ENCODE measurements around the gene WDFY2.
A peak's percentile ranks its signal among the peaks of the same experiment; 100 is the strongest.

Gene WDFY2

DNA sequence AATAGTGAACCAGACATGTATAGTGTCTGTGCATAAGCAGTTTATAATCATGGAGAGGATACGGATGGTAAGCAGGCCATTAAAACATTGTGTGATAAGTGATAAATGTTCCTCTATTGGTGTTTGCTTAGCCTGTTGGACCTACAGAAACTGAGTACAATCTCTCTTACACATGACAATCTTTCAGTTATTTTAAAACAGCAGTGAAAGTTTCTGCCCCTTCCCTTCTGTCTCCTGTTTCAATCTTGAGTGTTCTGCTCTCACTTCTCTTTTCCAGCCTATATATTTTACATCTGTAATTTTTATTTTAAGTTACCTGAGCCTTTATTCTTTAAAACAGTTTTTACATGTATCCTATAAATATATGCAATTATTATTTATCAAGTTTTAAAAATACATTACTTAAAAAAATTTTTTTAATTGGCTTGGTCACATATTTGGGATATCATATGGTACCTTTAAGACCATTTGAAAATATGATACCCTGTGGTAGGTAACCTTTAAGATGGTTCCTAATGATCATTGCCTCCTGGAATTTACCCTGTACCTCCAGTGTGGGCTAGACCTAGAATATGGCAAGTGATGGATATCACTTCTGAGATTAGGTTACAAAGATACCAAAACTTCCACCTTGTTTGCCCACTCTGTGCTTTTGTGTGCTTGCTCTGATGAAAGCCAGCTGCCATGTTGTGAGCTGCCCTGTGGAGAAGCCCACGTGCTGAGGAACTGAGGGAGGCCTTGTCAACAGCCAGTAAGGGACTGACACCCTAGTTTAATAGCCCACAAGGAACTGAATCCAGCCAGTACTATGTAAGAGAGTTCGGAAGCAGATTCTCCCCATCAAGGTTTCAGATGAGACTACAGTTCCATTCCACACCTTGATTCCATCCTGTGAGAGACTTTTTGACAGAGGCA, 120.4 kb downstream of the WDFY2 start:
- no peak for DNase-seq (ENCODE audit: low spot score)
- FAIRE-seq, result no peak

DNA sequence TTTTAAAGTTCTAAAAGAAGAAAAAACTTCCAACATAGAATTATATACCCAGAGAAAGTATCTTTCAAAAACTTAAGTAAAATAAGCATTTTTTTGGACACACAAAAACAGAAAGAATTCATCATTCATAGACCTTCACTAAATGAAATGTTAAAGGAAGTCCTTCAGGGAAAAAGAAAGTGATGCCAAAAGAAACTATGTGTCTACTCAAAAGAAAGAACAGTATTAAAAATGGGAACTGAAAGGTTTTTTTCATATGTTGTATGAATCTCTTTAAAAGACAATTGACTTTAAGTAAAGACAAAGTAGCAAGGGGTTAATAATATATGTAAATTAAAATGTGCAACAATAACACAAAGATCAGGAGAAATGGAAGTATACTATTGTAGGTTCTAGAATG, 123.2 kb downstream of the WDFY2 start:
- no peak for DNase-seq (ENCODE audit: low spot score)

DNA sequence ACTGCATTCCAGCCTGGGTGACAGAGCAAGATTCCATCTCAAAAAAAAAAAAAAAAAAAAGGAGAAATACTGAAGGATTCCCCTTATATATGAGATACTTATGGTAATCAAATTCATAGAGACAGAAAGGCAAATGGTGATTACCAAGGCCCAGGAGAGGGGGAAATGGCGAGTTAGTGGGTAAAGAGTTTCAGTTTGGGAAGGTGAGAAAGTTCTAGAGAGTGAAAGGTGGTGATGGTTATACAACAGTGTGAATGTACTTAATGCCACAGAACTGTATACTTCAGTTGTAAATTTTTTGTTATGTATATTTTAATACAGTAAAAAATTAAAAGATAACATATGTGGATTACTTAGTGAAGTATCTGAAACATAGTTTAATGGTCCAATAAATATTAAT, 129.5 kb downstream of the WDFY2 start:
- FAIRE-seq (no peak), DNase-seq (ENCODE audit: low spot score) (no peak)

More for the DNA sequence above, 123.2 kb downstream of the WDFY2 start:
- FAIRE-seq, result no peak

DNA sequence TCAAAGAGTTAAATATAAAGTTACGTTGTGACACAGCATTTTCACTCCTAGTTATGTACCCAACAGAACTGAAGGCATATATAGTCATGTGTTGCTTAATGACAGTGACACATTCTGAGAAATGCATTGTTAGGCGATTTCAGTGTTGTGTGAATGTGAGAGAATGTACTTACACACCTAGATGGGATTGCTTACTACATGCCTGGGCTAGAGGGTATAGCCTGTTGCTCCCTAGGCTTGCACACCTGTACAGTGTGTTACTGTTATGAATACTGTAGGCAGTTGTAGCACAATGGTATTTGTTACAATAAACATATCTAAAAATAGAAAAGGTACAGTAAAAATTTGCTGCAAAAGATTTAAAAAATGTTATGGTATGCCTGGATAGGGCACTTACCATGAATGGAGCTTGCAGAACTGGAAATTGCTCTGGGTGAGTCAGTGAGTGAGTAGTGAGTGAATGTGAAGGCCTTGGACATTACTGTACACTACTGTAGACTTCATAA, 130.5 kb downstream of the WDFY2 start:
- peak; percentile 55 for DNase-seq (ENCODE audit: low spot score)
- FAIRE-seq, result no peak

DNA sequence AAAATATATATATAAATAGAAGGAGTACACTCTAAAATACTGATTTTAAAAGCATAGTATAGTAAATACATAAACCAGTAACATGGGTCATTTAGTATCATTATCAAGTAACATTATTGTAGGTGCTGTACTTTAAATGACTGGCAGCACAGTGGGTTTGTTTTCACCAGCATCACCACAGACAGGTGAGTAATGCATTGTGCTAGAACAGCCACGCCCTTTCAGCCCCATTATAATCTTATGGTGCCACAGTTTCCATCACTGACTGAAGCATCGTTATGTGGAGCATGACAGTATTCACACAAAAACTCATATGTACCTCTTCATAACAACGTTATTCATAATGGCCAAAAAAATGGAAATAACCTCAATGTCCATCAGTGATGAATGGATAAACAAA, 131.4 kb downstream of the WDFY2 start:
- FAIRE-seq (no peak), DNase-seq (ENCODE audit: low spot score) (no peak)

DNA sequence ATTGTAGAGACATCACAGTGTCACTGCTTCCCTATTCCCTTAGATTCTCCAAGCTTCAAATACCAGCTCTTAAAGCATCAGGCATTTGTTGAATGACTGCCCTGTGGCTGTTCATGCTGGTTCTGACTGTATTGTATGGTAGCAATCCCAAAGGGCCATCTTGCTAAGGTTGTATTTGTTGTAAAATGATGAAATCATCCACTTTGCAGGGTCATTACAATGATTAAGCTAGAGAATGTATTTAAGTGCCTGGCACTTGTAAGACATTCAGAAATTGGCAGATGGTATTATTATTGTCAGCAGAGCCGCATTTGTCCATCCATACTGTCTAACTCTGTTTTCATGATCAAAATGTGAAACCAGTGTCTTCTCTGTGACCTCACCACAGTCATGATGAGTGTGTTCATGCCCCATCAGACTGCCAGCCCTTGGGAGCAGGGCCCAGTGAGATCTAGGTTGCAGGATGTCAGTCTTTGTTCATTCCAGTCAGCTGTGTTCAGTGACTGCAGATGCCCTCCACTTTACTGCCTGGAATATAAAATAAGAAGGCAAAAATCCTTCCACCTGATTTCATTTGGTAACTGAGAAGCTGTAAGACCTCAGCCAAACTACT, 133.6 kb downstream of the WDFY2 start:
- no peak for DNase-seq (ENCODE audit: low spot score)
- no peak for FAIRE-seq

DNA sequence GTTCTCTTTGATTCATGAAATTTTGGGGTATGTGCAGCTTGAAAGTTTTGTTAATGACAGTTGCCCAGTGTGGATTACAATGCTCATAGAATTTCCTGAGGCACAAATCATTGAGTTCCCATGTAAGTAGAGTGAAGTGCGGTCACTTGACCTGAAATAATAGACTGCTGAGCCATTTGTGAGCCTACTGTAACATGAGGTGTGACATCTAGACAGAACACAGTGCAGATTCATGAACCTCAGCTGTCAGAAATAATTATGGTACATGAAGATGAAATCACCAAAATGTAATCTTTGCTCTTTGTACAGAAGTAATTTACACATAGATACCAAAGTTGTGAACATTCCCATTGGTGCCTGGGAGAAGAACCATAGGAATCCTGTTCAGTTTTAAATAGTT, 135.1 kb downstream of the WDFY2 start:
- no peak for DNase-seq (ENCODE audit: low spot score)
- no peak for FAIRE-seq

DNA sequence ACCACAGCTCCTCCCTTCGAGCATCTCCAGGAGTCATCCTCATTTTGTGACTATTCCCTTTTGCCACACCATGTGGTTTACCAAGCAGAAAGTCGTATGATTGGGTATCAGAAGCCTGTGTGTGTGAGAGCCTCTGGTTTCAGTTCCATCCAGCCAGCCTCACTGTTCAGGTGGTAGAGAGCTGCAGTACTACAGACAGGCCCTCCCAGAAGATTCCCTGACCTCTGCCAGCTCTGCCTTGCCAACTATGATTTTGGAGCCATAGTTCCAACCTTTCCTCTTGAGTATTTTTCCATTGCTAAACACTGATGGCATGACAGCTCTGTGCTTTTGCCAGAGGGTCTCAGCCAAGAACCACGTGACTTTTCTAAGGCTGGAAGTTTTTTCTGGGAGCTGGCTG, 137.2 kb downstream of the WDFY2 start:
- FAIRE-seq (no peak), DNase-seq (ENCODE audit: low spot score) (no peak)

DNA sequence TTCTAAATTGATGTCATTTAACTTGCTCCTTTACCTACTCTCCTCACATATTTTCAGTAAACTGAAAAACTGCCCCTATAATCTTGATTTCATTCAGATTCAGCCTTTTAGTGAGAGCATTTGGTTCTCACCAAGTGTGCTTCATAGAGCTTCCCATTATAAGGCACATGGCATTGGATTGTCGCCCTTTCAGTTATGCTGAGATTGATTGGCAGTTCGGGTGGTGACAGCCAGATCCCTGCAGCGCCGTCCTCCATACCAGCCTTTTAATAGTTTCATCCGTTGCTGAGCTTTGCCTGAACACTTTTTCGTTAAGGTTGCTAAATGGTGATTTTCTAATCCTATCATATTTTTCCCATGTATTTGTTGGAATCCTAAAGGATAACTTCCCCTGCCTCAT, 139.3 kb downstream of the WDFY2 start:
- DNase-seq (ENCODE audit: low spot score) (no peak), FAIRE-seq (no peak)

DNA sequence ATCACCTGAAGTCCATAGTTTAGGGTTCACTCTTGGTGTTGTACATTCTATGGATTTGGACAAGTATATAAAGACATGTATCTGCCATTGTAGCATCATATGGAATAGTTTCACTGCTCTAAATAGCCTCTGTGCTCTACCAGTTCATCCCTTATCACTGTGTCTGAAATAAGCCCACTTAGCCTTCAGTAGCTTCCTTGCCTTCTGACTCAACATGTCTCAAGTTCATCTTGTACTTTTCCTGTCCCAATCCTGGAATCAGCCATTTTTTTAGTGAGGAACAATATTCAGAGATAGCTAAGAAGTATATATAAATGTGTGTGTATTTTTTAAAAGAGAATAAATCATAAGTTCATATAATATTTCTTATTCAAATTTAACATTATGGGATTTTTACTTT, 140.5 kb downstream of the WDFY2 start:
- FAIRE-seq (no peak), DNase-seq (ENCODE audit: low spot score) (no peak)

DNA sequence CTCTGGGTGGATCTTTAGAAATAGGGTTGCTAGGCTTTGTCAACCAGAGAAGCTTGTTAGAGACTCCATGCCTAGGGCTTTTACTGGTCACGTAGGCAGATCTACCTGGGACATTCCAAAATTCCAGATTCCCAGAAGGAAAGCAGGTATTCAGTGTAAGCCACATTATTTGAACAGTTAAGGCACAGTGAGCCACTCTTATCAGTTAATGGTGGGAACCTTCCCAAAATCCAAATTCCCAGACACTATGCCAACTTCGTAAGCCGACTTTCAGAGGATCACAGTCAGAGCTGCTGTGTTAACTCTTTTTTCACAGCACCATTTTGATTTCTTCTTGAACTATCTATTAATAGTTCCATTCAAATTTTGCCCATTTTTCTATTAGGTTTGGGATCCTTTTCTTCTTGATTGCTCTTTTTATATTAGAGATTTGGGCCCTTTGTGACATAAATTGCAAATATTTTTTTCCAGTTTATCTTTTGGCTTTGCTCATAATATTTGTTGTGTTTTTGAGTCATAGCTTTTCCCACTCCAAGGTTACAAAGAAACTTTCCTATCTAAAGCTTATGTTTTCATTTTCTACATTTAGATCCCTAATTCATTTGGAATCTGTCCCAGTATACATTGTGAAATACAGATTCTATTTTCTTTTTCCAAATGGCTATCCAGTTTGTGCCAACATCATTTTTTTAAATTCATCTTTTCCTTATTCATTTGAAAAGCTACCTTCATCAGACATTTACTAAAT, 142.4 kb downstream of the WDFY2 start:
- FAIRE-seq (no peak), DNase-seq (ENCODE audit: low spot score) (no peak)

DNA sequence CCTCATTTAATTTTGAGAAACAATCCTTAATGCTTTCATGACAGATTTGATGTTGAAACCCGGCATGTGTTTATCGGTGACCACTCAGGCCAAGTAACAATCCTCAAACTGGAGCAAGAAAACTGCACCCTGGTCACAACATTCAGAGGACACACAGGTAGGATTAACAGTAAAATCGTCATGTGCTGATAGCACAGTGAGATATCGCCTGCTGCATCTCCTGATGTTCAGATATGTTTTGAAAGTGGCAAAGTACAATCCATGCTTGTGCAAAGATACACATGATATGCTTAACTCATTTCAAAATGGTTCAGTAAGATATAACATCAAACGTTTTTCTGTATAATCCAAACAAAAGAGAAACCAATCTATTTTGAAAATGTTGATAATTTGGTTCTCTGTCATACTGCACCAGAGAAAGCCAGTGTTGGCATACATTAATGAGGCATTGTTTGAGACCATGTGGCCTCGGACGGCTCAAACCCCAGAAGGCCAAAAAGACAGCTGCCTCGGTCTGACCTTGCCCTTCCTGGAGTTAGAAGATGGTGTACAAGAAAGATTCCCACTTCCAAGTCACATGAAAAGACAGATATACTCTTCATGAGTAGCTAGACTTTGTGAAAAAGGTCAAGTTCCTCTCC, 143.5 kb downstream of the WDFY2 start:
- no peak for DNase-seq (ENCODE audit: low spot score)
- FAIRE-seq, result no peak

DNA sequence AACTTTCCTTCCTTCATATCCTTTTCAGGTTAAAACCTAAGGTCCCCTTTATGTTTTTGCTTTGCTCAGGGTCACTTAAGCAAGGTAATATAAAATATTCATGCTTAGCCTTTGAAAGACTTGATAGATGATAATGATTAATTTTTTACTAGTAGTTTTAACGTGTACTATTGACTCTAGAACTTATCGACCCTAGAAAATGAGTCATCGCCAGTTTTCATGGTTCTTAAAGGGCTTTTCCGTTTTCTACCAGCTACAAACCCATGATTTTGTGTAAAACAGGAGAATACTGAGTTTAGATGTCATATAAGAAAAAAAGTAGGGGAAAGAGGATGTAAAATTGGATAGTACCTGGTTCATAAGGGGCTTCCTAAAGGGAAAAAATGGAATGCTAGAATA, 144.0 kb downstream of the WDFY2 start:
- FAIRE-seq, result peak; percentile 11
- DNase-seq (ENCODE audit: low spot score), result no peak

DNA sequence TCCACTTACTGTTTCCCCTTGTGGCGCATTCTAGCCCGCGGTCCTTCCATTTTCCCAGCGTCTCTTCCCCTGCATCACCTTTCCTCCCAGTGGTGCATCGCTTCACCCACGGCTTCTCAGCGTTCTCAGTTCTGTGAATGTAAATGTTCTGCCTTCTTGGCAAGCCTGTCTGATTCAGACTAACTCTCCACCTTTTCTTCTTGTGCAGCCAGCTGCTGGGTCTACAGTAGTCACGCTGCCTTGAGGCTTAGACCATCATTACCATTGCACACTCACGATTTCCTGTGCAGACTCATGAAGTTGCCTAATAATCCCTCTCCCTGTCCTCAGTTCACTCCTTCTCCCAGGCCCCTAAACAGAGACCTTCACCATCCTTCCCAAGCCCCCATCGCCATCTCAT, 144.7 kb downstream of the WDFY2 start:
- DNase-seq (ENCODE audit: low spot score) (peak; percentile 49), FAIRE-seq (no peak)

DNA sequence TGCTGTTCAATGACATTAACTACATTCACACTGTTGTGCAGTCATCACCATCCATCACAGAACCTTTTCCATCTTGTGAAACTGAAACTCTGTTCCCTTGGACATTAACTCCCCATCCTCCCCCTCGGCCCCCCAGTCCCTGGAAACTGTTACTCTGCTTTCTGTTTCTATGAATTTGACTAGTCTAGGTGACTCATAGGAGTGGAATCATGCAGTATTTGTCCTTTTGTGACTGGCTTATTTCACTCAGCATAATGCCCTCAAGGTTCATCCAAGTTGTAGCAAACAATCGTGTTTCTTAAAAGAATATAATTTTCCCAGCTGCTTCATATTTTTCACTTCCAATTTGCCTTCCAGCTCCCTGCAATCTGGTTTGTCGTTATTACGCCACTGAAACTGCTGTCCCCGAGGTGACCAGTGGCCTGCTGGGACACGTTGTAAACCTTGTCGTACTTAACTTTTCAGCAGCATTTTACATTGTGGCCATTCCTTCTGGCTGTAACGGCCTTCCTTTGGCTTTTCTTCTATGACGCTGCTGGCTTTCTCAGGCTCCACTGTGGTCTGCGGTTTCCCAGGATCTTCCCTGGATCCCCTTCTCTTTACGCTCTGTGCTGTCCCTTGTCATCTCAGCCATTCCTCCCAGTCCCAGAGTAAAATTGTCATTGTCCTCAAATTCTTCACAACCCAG, 145.7 kb downstream of the WDFY2 start:
- peak; percentile 85 for DNase-seq (ENCODE audit: low spot score)
- peak; percentile 84 for FAIRE-seq

DNA sequence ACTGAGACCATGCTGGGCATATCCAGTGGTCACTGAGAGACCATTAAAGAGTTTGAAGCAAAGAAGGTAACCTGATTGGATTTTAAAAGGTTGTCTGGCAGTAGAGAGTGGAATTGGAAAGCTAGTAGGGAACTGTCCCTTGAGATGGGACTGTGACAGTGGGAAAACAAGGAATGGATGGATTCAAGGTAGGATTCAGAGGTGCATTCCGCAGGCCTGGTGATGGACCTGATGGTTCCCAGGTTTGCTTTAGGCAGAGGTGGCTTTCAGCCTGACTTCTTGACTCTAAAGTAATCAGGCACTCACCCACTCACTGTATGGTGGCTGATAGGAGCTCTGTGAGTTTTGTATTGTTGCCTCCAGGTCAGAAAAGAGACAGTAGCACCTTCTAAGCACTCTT, 146.7 kb downstream of the WDFY2 start:
- no peak for DNase-seq (ENCODE audit: low spot score)
- FAIRE-seq, result no peak

DNA sequence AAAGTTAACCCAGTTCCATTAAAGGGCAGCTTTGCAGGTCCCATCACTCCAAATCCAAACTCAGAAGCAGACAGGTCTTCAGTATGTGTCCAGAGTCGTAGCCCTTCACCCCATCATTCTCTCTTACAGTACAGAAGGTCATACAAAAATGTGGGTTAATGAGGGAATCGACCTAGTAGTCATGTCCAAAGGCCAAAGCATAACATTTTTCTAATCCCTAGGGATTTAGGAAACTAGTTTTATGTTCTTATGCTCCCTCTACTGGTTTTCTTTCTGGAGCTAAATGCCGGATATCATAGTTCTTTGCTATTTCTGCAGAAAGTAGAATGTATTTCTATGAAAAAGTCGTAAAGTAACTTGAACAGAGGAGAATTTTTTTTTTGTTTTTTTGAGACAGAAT, 147.5 kb downstream of the WDFY2 start:
- FAIRE-seq, result no peak

DNA sequence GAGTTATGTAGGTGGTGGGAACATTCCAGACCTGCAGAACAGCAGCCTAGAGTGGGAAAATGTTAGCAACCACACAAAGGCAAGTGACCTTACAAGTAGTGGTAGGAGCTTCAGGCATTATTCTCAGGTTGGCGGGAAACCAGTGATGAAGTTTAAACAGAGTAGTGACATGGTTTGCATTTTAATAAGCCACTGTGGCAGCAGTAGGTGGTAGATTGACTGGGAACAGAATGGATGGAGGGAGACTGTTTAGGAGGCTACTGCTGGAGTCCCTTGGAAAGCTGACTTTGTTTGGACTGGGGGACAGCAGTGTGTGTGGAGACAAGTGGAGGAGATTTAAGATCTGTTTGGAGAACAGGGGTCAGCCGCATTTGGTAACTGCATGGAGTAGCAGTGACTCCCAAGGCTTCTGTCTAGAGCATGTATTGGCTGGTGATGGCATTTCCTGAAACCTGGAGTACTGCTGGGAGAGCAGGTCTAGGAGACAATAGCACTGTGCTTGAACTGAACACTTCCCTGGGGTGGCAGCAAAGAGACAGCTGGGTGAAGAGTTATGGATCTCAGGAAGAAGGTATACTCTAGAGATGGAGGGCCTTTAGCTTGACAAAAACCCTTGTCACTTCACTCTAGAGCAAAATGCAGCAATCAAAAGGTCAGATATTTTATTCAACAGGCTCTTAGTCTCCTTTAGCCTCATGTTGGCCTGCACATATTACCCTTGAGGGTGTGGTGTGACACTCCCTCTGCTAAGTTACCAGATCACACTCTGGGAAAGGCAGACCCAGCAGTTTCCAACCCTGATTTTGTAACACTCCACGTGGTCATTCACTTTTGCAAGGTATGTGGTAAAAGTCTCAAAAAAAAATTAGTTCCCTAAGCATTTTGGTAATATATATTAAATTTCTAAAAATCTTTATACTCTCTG, 149.4 kb downstream of the WDFY2 start:
- FAIRE-seq, result no peak
- no peak for DNase-seq (ENCODE audit: low spot score)

More for the DNA sequence above, 147.5 kb downstream of the WDFY2 start:
- DNase-seq (ENCODE audit: low spot score), result no peak

DNA sequence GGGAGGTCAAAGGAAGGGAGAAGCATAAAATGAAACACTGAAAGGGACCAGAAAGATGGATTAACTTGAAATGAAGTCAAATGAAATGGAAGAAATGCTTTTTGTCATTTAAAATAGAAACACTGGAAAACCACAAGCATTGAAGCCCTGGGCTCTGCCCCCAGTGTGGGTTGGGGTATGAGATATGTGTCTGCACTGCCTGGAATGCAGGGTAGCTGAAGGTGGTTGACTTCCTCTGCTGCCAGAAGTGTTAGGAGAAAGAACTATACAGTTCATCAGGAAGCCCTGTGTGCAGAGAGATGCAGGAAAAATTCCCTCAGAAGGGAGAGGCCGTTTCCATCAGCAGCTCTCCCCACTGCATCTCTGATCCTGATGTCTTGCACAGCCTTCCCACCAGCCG, 150.5 kb downstream of the WDFY2 start:
- FAIRE-seq, result no peak
- DNase-seq (ENCODE audit: low spot score), result no peak

DNA sequence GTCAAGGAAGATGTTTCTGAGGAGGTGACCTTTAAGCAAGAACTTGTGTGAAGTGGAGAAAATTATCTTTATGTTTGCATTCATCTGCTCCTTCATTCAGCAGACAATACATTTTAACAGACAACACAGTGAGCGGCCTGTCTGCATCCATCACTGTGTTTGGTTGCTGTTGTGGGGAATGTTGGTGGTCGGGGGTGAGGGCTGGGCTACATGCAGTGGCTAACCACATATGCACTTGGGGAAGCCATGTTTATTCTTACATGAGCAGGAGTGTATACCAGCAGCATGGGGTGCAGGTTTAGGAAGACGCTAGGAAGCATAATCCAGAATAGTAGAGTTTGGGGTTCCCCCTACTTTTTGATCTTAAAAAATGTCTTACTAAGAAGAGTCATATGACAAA, 153.3 kb downstream of the WDFY2 start:
- FAIRE-seq (no peak), DNase-seq (ENCODE audit: low spot score) (no peak)
